ENCODE data around the gene EXOSC6. TPM values are rescaled to one million over a fixed set of nuclear protein-coding genes. Genes with fewer than 3 reads are reported as not detected.
"Not testable (repeated sequence)": the region's sequence is repeated elsewhere in the genome, so short reads cannot be mapped to it uniquely, and the experiment has no call there.

The EXOSC6 gene
- total RNA-seq, 4 donors from 2014 or later, result 15.3 to 33.2 (median 17.2) TPM

DNA sequence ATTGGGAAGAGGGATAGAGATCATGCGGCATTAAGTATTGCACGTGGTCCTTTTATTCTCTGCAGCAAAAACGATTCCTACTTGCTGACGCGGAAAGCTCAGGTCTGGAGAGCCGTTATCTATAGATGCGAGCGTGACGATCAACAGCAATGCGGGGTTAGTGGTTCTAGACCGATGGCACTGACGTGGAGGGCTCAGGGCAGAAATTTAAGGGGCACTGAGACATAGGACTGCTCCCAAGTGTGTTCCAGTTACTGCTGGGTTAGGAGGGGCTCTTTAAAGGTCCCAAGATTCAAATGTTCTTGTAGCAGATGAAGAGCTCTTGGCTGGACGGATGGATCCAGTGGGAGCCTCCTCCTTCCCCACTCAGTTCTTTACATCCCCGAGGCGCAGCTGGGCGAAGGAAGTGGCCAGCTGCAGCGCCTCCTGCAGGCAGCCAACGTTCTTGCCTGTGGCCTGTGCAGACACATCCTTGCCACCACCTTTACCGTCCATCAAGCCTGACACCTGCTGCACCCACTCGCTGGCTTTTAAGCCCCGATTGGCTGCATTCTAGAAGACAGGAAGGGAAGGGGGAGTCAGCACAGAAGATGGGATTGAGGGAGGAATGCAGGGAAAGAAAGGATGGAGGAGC, 732 bp upstream of the EXOSC6 start:
- peaks cover 0 to 52% of the 10 kb centered on the region in 2 donors for H3K36me3 ChIP-seq
- ATAC-seq (no peak), DNase-seq (no peak)
- H3K27ac ChIP-seq, result no peak overlapping the region
- no peak overlapping the region for H3K4me3 ChIP-seq
- intact Hi-C loops (cut with DNase I; ENCODE audit: low total_unique reads), result no loop called here
- H3K4me1 ChIP-seq, result peaks cover 17 to 21% of the 10 kb centered on the region in 2 donors
- TF ChIP-seq, protein P1, sequence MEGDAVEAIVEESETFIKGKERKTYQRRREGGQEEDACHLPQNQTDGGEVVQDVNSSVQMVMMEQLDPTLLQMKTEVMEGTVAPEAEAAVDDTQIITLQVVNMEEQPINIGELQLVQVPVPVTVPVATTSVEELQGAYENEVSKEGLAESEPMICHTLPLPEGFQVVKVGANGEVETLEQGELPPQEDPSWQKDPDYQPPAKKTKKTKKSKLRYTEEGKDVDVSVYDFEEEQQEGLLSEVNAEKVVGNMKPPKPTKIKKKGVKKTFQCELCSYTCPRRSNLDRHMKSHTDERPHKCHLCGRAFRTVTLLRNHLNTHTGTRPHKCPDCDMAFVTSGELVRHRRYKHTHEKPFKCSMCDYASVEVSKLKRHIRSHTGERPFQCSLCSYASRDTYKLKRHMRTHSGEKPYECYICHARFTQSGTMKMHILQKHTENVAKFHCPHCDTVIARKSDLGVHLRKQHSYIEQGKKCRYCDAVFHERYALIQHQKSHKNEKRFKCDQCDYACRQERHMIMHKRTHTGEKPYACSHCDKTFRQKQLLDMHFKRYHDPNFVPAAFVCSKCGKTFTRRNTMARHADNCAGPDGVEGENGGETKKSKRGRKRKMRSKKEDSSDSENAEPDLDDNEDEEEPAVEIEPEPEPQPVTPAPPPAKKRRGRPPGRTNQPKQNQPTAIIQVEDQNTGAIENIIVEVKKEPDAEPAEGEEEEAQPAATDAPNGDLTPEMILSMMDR (IDR thresholded peaks at IDR 0.05 in 4 of 5, conservative IDR thresholded peaks at IDR 0.05 in 1 of 5), result no peak
- no peak for TF ChIP-seq POLR2A (IDR thresholded peaks at IDR 0.05)
- H3K27me3 ChIP-seq, result no peaks in the 10 kb centered on the region
- H3K9me3 ChIP-seq, result no peaks in the 10 kb centered on the region
- in situ Hi-C loops (cut with MboI; ENCODE audit: low sequenced_read_pairs in 4 of 4), result loop anchor here in 2 of 4 donors (10.0 to 25.0 kb wide), 2 partner anchors 98 to 590 kb away; no protein-coding TSS in a partner anchor

DNA sequence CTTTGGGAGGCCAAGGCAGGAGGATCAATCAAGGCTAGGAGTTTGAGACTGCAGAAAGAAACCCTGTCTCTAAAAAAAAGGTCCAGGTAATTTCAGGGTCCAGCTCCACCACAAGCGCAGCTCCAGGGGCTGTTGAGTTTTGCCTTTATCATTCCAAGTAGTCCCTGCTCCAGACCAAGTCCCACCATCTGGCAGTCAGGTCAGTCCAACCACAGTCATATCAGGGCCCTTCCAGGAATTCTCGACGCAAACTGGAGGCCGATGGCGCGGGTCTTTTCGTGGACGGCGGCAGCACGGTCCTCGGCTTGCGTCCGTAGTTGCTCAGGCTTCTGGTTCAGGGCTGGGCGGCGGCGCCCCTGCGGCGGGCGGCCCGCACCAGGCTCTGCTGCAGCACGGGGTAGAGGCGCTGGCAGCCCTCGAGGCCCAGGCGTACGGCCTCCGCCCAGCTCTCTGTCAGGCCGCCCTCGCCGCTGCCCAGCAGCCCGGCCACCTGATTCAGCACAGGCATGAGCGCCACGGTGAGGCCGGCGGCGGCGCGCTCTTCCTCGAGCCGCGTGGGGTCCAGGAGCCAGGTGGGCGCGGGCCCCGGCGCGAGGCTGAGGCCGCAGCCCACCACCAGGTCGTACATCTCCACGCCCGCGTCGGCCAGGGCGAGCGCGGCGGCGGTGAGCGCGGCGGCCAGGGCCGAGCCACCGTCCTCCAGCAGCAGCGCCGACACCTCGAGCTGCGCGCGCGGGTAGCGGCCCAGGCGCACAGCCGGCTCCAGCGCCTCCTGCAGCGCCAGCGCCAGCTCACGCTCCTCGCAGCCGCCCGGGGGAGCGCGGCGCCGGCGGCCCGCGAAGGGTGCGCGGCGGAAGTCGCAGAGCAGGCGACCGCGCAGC, 752 bp downstream of the EXOSC6 start:
- in situ Hi-C loops (cut with MboI; ENCODE audit: low sequenced_read_pairs in 4 of 4), result loop anchor here in 2 of 4 donors (10.0 to 25.0 kb wide), 2 partner anchors 96 to 589 kb away; no protein-coding TSS in a partner anchor
- Histone ChIP-seq H3K27ac (peak overlapping the region; percentile 55 to 84 (median 76)), H3K4me3 (peak overlapping the region; percentile 58 to 66 (median 61)), H3K27me3 (no peaks in the 10 kb centered on the region), H3K9me3 (no peaks in the 10 kb centered on the region), H3K4me1 (peaks cover 17 to 21% of the 10 kb centered on the region in 2 donors), H3K36me3 (peaks cover 0 to 37% of the 10 kb centered on the region in 2 donors)
- no peak for DNase-seq
- intact Hi-C loops (cut with DNase I; ENCODE audit: low total_unique reads), result loop anchor here (2.0 kb wide), 1 partner anchor 38 kb away; the partner anchor contains the start of gene AARS1
- peak; percentile 65 to 71 for ATAC-seq
- no peak for TF ChIP-seq POLR2A (IDR thresholded peaks at IDR 0.05)
- TF ChIP-seq, protein P1 (IDR thresholded peaks at IDR 0.05 in 4 of 5, conservative IDR thresholded peaks at IDR 0.05 in 1 of 5), result no peak

DNA sequence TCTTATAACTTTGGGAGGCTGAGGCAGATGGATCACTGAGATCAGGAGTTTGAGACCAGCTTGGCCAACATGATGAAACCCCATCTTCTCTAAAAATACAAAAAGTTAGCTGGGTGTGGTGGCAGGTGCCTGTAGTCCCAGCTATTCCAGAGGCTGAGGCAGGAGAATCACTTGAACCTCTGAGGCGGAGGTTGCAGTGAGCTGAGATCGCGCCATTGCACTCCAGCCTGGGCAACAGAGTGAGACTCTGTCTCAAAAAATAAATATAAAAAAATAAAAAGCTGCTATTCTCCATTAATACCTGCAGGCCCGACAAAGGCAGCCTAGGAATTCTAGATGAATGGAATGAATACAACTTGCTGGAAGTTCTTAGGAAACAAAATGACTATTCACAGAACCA, 2.0 kb downstream of the EXOSC6 start:
- peaks cover 0 to 24% of the 10 kb centered on the region in 2 donors for H3K36me3 ChIP-seq
- ATAC-seq, H3K9me3 ChIP-seq, H3K27me3 ChIP-seq, DNase-seq, H3K27ac ChIP-seq: not testable (repeated sequence)
- intact Hi-C loops (cut with DNase I; ENCODE audit: low total_unique reads) (loop anchor here (2.0 kb wide), 1 partner anchor 39 kb away; the partner anchor contains the start of gene AARS1), in situ Hi-C loops (cut with MboI; ENCODE audit: low sequenced_read_pairs in 4 of 4) (loop anchor here in 2 of 4 donors (10.0 to 25.0 kb wide), 2 partner anchors 95 to 587 kb away; no protein-coding TSS in a partner anchor)
- peak overlapping the region in 2 of 4 donors; percentile 7 to 63 for H3K4me3 ChIP-seq
- peaks cover 17 to 21% of the 10 kb centered on the region in 2 donors for H3K4me1 ChIP-seq

DNA sequence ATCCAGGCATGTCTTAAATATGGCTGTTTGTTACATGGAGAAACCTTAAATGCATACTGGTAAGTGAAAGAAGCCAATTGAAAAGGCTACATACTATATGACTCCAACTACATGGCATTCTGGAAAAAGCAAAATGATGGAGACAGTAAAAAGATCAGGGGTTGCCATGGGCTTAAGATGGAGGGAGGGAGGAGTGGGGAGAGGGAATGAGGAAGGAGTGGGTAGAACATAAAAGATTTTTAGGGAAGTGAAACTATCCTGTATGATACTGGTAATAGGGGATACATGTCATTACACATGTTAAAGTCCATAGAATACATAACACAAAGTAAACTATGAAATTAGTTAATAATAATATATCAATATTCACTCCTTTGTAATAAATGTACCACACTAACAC, 13.0 kb downstream of the EXOSC6 start:
- intact Hi-C loops (cut with DNase I; ENCODE audit: low total_unique reads); H3K27ac ChIP-seq; ATAC-seq; H3K27me3 ChIP-seq; H3K4me1 ChIP-seq; H3K9me3 ChIP-seq; DNase-seq; H3K4me3 ChIP-seq; H3K36me3 ChIP-seq; in situ Hi-C loops (cut with MboI; ENCODE audit: low sequenced_read_pairs in 4 of 4): not testable (repeated sequence)

DNA sequence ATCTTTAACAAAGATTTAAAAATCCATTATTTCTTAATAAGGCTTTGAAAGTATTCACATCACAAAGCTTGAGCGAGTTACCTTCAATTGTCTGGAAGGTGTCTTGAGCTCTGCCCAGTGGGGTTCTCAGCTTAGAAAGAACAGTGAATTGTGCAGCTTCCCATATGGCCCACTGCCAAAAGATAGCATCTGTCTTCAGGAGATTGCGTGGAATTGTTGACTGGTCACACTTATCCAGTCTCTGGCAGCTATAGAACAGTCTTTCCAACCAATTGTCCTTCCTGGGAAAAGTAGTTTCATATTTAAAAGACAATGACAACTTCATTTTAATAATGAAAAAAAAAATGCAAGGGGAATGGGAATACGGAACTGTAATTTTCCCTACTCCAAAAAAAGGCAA, 19.9 kb downstream of the EXOSC6 start:
- ATAC-seq; intact Hi-C loops (cut with DNase I; ENCODE audit: low total_unique reads); H3K4me3 ChIP-seq; in situ Hi-C loops (cut with MboI; ENCODE audit: low sequenced_read_pairs in 4 of 4); DNase-seq; H3K4me1 ChIP-seq; H3K9me3 ChIP-seq; H3K27ac ChIP-seq; H3K27me3 ChIP-seq: not testable (repeated sequence)
- H3K36me3 ChIP-seq, result peaks cover 0 to 22% of the 10 kb centered on the region in 2 donors

DNA sequence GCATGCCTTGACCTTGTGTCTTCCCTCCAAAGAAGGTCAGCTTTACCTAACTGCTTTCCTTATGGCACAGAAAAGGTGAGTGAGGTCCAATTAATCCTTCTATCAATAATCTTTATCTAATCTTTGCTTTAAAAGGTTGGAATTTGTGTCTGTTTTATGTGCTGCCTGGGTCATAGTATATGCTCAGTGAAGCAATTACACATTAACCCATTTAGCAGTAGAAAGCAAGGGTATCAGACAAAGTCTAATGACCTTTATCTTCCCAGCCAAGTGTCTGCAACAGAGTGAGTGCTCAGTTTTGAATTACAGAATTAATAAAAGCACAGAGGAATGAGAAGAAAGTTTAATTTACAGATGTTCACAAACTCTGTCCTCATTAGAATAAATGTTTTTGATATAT, 25.7 kb downstream of the EXOSC6 start:
- peaks cover 0 to 15% of the 10 kb centered on the region in 2 donors for H3K36me3 ChIP-seq
- DNase-seq; in situ Hi-C loops (cut with MboI; ENCODE audit: low sequenced_read_pairs in 4 of 4); H3K27me3 ChIP-seq; intact Hi-C loops (cut with DNase I; ENCODE audit: low total_unique reads); H3K9me3 ChIP-seq; H3K27ac ChIP-seq; ATAC-seq; H3K4me3 ChIP-seq; H3K4me1 ChIP-seq: not testable (repeated sequence)

DNA sequence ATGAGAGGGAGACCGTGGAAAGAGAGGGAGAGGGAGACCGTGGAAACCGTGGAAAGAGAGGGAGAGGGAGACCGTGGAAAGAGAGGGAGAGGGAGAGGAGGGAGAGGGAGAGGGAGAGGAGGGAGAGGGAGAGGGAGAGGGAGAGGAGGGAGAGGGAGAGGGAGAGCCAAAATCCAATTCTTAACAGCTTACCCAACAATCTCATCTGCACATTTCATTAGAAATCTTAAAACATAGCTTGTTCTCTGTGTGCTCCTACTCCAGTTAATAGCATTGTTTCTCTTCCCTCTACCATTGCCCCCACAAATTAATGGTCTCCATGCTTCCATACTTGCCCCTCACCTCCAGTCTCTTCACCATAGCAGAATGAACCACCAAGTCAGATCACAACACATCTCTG, 26.3 kb downstream of the EXOSC6 start:
- peaks cover 0 to 15% of the 10 kb centered on the region in 2 donors for H3K36me3 ChIP-seq

DNA sequence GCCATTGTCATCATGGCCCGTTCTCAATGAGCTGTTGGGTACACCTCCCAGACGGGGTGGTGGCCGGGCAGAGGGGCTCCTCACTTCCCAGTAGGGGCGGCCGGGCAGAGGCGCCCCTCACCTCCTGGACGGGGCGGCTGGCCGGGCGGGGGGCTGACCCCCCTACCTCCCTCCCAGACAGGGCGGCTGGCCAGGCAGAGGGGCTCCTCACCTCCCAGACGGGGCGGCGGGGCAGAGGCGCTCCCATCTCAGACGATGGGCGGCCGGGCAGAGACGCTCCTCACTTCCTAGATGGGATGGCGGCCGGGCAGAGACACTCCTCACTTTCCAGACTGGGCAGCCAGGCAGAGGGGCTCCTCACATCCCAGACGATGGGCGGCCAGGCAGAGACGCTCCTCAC, 27.1 kb downstream of the EXOSC6 start:
- H3K4me3 ChIP-seq; H3K4me1 ChIP-seq; DNase-seq; H3K9me3 ChIP-seq; H3K27ac ChIP-seq; ATAC-seq; in situ Hi-C loops (cut with MboI; ENCODE audit: low sequenced_read_pairs in 4 of 4); intact Hi-C loops (cut with DNase I; ENCODE audit: low total_unique reads); H3K27me3 ChIP-seq: not testable (repeated sequence)
- H3K36me3 ChIP-seq, result peaks cover 0 to 18% of the 10 kb centered on the region in 2 donors

More for the DNA sequence above, 26.3 kb downstream of the EXOSC6 start:
- H3K9me3 ChIP-seq; H3K4me3 ChIP-seq; in situ Hi-C loops (cut with MboI; ENCODE audit: low sequenced_read_pairs in 4 of 4); H3K4me1 ChIP-seq; H3K27me3 ChIP-seq; H3K27ac ChIP-seq; DNase-seq; intact Hi-C loops (cut with DNase I; ENCODE audit: low total_unique reads); ATAC-seq: not testable (repeated sequence)

DNA sequence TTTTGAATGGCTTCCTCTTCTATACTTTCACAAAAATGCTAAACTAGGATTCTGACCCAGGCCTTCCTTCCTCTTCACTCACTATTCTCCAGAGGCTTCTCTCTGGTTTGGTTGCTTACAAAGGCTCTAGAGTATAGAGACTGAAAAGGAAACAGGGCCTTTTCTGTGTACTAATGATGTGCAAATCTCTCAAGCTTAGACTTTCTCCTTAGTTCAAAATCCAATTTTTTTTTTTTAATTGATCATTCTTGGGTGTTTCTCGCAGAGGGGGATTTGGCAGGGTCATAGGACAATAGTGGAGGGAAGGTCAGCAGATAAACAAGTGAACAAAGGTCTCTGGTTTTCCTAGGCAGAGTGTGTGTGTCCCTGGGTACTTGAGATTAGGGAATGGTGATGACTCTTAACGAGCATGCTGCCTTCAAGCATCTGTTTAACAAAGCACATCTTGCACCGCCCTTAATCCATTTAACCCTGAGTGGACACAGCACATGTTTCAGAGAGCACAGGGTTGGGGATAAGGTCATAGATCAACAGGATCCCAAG, 27.7 kb downstream of the EXOSC6 start:
- intact Hi-C loops (cut with DNase I; ENCODE audit: low total_unique reads); H3K9me3 ChIP-seq; H3K27ac ChIP-seq; H3K4me1 ChIP-seq; DNase-seq; ATAC-seq; H3K4me3 ChIP-seq; H3K27me3 ChIP-seq; in situ Hi-C loops (cut with MboI; ENCODE audit: low sequenced_read_pairs in 4 of 4): not testable (repeated sequence)
- peaks cover 0 to 13% of the 10 kb centered on the region in 2 donors for H3K36me3 ChIP-seq

Measured in gastrocnemius medialis (tissue), 4 donors.